HG03039 (cell line): Measurements from ENCODE around the gene NMT1.
"Not testable (repeated sequence)": the region's sequence is repeated elsewhere in the genome, so short reads cannot be mapped to it uniquely, and the experiment has no call there.

Experiments
- ATAC-seq: cut with Tn5 transposase; IDR thresholded peaks from one replicate; pipeline ENCODE4 v1.9.1; 2021; ENCODE audit warnings: mild to moderate bottlenecking, moderate library complexity; ENCODE audit not compliant: unreplicated experiment

NMT1 gene

DNA sequence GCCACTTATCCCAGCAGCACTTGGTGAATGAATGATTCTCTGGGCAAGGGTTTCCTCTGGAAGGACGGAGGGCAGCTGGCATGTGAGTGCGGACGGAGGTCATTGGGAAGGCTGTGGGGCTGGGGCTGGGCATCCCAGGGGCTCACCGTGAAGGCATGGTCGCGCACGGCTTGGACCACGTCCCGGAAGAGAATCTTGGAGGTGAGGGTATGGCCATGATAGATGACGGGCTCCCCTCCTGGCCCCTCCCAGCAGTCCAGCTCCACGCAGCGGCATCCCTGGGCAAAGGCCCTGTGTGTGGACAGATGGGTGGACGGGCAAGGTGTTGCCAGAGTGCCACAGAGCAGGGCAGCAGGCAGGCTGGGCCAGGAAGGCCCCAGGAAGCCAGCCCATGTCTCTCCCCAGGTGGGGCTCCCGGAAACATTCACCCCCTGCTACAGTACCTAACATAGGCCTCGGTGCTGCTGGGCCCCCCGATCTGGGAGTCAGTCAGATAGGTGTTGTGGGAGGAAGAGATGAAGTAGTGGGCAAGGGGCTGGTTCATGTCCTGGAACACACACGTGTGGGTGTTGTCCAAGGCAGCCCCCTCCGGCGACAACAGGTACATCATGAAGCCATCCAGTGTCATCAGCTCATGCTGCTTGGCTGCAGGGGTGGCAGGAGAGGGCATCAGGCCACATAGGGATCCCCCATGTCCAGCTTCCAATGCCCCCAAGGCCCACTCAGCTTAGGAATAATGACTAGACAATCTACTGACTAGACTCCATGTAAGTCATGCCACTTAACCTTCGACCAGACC lies 56.9 kb downstream of the NMT1 start:
- ATAC-seq, result no peak

DNA sequence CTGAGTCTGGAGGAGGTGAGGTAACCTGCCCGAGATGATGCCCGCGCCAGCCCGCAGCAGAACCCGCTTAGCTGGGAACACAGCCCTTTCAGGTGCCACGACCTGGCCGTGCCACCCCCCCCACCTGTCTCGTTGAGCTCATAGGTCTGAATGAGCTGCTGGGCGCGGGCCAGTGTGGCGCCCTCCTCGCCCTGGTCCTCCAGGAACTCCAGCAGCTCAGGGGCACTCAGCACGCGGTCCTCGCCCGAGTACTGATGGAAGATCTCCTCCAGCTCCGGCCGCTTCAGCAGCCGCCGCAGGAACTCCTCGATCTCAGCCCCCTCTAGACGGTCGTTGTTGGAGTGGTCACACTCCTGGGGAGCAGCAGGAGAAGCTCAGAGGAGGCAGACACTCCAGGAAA lies 57.6 kb downstream of the NMT1 start:
- ATAC-seq, result no peak

DNA sequence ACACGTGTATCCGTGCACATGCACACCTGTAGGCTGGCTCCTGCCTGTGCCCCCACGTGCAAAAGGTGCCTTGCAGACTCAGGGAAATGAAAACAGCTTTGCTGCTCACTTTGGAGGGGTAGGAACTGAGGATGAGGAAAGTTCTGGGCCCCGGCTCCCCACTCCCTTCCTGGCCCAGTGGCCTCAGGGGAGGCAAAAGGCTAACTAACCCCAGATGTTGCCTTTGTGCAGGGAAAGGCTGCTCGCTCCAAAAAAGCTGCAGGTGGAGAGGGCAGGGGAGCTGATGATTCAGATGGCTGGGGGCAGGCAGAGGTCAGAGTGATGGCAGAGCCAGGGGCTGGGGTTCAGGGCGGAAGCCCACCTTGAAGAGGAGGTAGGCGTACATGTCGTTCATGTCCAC lies 58.8 kb downstream of the NMT1 start:
- ATAC-seq, result no peak

DNA sequence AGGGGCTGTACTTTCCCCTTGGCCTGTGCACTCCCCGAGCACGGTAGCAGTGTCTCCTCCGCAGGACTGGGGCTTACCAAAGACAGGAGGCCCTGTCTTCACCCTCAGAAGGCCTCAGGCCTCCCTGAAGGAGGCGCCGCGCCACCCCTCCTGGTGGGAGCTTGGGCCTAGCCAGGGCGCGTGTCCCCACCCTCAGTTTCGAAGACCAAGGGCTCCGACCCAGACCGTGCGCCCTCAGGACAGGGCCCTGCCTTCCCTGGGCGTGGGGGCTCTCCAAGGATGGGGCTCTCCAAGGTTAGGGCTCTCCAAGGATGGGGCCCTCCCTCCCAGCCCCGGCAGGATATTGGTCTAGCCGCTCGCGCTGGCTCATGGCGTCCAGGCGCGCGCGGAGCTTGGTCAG lies 59.4 kb downstream of the NMT1 start:
- no peak for ATAC-seq

DNA sequence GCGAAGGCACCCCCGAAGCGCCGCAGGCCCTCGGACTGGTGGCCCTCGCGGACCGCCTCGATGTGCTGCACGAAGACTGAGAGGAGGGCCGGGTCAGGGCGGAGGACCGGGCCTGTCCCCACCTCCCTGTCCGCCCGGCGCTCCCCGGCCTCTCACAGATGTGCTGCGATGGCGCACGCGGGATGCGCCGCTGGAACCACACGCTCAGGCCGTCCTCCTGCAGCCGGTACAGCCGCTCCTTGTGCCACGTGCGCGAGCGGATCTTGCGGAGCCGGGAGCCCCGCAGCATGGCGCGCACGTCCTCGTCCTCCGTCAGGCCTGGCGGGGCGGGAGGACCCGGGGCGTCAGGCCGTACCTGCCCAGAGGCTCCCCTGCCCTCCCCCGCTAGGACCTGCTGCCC lies 59.9 kb downstream of the NMT1 start:
- ATAC-seq, result no peak

DNA sequence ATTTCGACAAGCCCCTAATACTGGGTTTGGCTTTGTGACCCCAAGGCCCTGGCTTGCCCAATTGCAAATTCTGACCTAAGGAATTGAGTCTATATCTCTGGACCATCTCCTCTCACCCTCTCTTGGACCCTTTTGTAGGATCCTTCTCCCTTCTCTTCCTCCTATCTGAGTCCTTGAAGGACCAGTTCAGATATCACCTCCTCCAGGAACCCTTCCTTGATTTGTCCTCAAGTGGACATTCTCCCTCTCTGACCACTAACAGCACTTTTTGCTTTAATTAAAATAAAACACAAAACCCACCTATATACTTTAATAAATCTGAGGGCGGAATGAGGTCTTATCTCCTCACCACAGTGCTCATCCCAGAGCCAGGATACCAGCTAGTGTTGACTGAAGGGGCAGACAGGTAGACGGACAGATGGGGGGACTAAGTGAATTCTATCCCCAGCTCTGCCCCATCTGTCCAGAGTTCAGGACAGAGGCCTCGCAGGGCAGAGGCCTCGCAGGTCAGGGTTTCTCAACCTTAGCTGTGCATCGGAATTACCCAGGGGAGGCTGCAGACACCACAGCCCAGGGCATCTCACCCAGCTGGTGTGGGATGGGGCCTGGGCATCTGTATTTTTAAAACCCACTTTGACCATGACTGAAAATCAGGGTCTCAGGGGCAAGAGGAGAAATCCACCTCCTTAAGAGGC lies 62.1 kb downstream of the NMT1 start:
- no peak for ATAC-seq

DNA sequence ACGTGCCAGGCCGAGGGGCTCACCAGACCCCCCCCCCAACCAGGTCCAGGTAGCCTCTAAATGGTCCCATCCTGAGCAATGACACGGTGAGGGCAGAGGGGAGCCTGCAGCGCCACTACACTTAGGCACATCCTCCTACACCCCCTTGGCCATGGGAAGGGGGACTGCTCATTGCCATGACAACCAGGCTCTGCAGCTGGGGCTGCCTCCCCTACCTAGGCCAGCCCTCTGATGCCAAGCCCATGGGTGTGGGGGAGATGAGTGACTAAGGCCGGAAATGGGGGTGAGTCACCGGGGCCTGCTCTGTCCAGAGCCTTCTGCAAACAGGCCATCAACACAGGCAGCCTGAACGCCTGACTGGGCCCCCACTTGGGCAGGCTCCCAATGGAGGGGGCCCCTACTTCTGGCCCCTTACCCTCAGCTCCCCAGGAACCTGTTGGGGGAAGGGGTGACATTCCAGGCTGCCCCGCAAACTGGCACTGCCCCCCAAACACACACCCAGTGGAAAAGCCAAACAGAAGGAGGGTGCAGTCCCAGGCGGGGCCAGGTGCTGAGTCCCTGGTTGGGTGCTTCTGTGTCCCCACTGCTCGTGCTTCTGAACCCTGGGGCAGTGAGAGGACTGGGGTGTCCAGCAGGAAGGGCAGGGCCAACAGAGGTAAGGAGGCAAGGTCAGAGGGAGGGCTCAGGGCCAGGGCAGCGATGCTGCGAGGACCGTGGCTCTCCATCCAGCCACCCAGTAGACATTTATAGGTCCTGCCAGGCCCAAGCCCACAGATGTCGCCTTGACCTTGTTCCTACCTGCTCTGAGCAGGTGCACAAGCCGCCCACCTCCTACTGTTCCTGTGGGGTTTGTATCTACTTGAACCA lies 63.0 kb downstream of the NMT1 start:
- ATAC-seq, result no peak

DNA sequence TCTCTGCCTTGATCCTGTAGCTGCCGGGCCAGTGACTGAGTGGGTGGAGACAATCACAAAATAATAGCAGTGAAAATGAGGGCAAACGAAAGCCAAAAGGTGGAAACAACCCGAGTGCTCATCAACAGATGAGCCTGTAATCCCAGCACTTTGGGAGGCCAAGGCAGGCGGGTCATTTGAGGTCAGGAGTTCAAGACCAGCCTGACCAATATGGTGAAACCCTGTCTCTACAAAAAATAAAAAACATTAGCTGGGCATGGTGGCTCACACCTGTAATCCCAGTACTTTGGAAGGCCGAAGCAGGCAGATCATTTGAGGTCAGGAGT lies 63.6 kb downstream of the NMT1 start:
- ATAC-seq, result not testable (repeated sequence)

DNA sequence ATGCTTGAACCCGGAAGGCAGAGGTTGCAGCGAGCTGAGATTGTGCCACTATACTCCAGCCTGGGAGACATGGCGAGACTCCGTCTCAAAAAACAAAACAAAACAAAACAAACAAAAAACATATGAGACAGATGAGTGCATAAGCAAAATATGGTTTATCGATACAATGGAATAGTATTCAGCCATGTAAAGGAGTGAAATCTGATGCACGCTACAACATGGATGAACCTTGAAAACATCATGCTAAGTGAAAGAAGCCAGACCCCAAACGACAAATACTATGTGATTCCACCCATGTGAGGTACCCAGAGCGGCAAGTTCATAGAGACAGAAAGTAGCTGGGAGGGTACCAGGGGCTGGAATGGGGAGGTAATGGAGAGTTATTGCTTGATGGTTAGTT lies 64.4 kb downstream of the NMT1 start:
- no peak for ATAC-seq

DNA sequence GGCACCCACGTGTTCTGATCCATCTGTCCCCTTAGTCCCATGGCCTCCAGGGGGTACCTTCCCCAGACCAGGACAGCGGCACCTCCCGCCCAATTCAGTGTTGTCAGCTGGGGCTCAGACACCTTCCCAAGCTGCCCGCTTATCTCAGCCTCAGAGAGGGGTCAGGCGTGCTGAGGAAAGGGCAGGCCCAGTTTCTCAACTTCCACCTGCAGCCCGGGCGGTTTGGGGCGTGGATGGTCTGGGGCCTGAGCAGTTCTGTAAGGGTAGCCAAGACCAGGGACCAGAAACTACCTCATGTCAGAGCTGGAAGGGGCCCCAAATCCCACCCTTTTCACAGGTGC lies 66.1 kb downstream of the NMT1 start:
- ATAC-seq, result no peak

DNA sequence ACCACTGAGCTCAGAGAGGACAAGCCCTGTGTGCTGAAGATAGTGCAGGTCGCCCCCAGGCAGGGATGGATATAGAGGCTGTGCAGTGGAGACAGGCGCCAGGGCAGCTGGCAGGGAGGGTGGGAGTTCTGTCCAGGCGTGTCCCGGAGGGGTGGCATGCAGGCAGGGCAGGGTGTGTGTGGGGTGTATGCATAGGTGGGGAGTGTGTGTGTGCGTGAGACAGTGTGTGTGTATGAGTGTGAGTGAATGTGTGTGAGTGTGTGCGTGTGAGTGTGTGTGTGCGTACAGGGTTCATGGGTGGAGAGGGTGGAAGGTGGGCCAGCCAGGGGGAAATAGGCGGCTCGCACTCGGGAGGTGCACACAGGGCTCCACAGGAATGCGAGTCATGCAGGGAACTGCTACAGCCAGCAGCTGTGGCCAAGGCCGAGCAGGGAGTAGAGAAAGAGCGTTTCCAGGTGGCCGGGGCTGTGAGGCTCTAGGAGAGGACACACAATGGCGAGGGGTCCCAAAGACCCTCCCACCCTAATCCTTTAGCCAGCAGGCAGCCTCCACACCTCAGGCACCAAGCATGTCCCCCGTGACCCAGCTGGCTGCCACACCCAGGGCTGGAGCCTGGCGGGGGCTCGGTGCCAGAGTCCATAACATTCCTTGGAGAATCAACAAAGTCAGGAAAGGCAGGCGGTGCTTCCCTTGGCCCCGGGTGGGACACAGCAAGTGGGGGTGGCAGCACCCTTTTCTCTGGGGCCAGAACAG lies 66.6 kb downstream of the NMT1 start:
- ATAC-seq, result no peak

DNA sequence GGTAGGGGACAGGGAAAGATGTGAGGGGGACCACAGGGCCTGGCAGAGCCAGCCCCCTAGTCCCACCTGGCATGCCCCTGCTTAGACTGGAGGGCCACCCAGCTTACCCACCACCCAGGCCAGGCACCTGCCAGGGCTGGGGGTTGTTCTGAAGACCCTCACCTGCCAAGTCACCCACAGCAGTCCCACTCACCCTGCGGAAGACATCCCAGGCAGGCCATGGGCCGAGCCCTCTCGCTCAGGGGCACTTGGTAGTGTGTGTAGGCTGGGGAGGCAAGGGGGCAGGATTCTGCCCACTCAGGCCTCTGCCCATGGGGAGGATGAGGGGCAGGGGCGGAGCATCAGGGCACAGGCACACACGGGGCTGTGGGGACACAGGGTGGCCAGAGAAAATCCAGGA lies 67.2 kb downstream of the NMT1 start:
- no peak for ATAC-seq

DNA sequence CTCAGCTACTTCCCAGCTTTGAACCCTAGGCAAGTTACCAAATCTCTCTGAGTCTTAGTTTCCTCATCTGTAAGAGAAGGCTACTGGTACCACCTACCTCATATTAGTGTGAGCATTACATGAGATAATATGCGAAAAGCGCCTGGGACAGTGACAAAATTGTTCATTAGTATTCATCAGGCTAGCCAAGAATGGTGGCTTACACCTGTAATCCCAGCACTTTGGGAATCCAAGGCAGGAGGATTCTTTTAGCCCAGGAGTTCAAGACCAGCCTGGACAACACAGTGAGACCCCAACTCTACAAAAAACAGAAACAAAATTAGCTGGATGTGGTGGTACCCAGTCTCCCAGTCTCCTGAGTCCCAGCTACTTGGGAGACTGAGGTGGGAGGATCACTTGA lies 67.9 kb downstream of the NMT1 start:
- no peak for ATAC-seq

DNA sequence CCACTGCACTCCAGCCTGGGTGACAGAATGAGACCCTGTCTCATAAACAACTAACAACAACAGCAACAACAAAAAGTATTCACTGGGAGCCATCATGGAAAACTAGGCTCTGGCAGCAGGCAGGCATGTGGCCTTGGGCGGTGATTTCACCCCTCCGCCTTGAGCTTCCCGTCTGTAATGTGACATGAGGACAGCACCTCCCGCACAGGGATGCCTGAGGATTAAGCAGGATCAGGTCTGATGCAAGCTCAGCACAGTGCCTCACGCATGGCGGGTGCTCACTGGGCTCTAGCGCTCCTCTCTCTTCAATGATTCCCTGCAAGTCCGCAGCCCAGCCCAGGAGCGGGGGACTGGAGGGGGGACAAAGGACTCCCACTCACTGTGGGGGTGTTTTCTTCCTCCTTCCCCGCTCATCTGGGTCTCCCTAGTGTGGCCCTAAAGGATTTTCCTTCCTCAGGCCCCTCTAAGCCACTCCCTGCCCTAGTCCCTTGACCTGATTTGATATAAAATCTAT lies 68.4 kb downstream of the NMT1 start:
- ATAC-seq, result no peak

DNA sequence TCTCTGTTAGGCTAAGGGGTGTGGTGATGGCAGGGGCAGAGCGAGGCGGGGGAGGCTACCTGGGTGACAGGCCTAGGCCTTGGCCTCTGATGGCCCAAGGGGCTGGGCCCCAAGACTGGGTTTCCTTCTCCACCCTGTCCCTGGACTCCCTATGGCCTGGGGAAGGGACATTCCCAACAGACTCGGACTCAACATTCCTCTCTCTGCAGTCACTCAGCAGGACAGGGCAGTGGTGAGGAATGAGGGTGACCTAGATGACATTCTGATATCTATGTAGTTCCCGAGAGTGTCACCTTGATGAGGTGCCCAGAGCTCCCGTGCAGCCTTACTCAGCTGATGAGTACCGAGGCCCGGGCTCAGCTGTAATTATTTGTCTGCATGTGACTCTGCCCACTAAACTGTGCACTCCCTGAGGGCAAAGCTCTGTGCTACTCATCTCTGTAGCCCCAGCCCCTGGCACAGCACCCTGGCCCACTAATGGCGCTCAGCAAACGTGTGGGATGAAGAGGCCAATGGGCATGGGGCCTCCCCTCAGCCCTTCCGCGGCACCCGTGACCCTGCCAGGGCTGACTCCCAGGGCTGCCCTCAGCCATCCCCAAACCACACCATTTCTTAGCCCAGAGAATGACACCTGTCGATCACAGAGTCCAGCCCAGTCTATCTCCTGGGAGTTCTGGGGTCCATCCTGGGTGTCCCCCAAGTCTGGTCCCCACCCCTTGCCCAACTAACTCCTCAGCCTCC lies 69.0 kb downstream of the NMT1 start:
- ATAC-seq, result no peak

DNA sequence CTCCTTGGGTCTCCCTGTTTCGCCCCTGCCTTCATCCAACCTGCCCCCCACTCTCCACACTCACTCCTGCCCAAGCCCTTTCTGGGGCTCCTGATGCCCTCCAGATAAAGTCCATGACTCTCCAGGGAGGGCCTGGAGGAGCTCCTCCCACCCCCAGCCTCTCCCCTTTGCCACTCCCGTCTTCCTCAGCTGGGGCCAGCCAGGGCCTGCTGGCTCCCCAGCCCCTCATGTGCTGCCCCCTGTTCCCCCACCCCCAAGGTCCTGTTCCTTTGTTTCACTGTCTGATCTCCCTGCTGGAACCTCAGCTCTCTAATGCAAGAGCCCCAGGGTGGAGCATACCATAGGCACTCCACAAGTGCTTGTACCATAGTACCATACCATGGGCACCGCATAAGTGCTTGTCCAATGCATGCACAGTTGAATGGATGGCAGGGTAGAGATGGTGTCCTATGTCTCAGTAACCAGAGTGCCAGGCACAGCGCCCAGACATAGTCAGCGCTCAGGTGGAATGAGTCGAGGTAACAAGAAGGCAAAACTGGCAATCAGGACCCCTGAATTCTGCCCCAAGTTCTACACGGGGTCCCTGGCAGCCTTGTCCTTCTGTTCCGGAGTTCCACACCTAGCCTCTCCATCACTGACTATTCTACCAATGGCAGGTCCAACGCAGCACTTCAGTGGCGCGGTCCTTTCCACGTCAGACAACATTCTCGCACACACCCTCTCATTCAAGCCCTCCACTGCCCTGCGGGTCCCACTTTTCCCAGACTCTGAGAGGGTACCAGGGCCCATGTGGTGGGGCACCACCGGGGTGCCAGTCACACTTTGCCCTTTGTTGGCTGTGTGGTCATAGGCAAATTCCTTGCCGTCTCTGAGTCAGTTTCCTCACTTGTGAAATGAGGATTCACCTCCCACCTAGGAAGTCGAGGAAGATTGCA lies 69.8 kb downstream of the NMT1 start:
- ATAC-seq, result no peak

DNA sequence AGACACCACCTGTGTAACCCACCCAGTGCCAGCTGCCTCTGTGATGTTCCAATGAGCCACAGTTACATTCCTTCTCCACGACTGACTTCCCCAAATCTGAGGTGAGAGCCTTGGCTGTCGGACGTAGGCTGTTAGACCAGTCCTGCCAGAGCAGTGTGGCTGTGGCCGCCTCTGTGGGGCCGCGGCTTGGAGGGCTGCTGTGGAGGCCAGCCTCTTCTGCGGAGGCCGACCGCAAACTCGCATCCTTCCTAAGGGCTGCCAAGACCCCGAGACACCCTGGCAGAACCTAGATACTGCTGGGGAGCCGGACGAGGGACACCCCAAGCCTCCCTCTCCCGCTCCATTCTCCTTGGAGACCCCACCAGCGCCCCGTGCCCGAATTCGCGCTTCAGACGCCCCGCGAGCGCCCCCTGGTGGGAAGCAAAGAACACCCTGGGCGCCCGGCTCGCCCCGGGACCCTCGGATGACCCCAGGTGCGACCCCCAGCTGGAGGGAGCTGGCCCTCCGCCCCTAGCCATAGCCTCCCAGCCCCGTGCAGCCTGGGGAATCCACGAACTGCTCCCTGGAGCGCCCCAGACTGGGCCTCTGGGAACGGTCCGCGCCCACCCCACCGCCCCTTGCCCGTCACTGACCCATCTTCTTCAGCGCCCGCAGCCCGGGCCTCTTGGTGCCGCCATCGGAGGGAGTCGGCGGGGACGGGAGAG lies 70.7 kb downstream of the NMT1 start:
- ATAC-seq, result no peak

DNA sequence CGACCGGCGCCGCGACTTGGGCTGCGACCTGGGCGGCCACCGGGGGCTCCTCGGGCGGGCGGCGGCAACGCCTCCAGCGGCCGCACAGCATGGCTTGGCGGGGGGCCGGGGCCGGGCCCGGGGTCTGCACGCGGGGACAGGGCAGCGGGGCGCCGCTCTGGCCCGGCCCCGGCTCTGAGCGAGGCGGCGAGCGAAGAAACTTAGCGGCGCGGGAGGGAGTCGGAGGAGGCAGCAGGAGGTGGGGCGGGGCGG lies 71.1 kb downstream of the NMT1 start, which contains the start of gene PLCD3:
Gene PLCD3 (minus strand): TSS at position 196 of the 252 bp plus-strand sequence. CDS start 105 bp downstream, at position 91.
- no peak for ATAC-seq
